ENCODE data around the gene NDUFB11.

GRCh38 chrX:47129899-47130358 lies 14.6 kb downstream of the NDUFB11 start:
- TF ChIP-seq CTCF (IDR thresholded peaks at IDR 0.05) (no peak), POLR2A (IDR thresholded peaks at IDR 0.05) (no peak)

All from lower leg skin (tissue), 3 donors.